GM11168 (cell line): ENCODE data around the gene FREM2.

Experiments
- in situ Hi-C: fragments of 300-500 bp; cut with MboI; formaldehyde crosslinking; loops from one replicate; pipeline ENCODE4 v1.12.0; 2022; ENCODE audit warnings: low sequenced_read_pairs; ENCODE audit not compliant: unreplicated experiment

FREM2 gene

GRCh38 chr13:38686577-38687245 is at the start of gene FREM2:
FREM2 (plus strand) TSS chr13:38687077; CDS start chr13:38687345, 268 bp downstream.
- in situ Hi-C loops, result no loop called here

GRCh38 chr13:38637576-38637975 is 49.3 kb upstream of the FREM2 start:
- in situ Hi-C loops, result no loop called here

- in situ Hi-C loops, result no loop called here
Observed at GRCh38 chr13:38641164-38641948, 45.5 kb upstream of the FREM2 start.

GRCh38 chr13:38647312-38647711 is 39.6 kb upstream of the FREM2 start:
- in situ Hi-C loops, result no loop called here

GRCh38 chr13:38648912-38649311 is 38.0 kb upstream of the FREM2 start:
- in situ Hi-C loops, result no loop called here

GRCh38 chr13:38656699-38657098 is 30.2 kb upstream of the FREM2 start:
- in situ Hi-C loops, result no loop called here

GRCh38 chr13:38657191-38657590 is 29.7 kb upstream of the FREM2 start:
- in situ Hi-C loops, result no loop called here

GRCh38 chr13:38658906-38659305 is 28.0 kb upstream of the FREM2 start:
- in situ Hi-C loops, result no loop called here

- in situ Hi-C loops, result no loop called here
Observed at GRCh38 chr13:38661010-38661675, 25.7 kb upstream of the FREM2 start.

GRCh38 chr13:38662362-38662761 is 24.5 kb upstream of the FREM2 start:
- in situ Hi-C loops, result no loop called here

GRCh38 chr13:38664906-38665305 is 22.0 kb upstream of the FREM2 start:
- in situ Hi-C loops, result no loop called here

GRCh38 chr13:38667526-38668109 is 19.3 kb upstream of the FREM2 start:
- in situ Hi-C loops, result no loop called here

- in situ Hi-C loops, result no loop called here
Observed at GRCh38 chr13:38669234-38669964, 17.5 kb upstream of the FREM2 start.

GRCh38 chr13:38670627-38671026 is 16.2 kb upstream of the FREM2 start:
- in situ Hi-C loops, result no loop called here

- in situ Hi-C loops, result no loop called here
Observed at GRCh38 chr13:38671980-38672379, 14.9 kb upstream of the FREM2 start.

GRCh38 chr13:38674208-38674607 is 12.7 kb upstream of the FREM2 start:
- in situ Hi-C loops, result no loop called here

- in situ Hi-C loops, result no loop called here
Observed at GRCh38 chr13:38680912-38681311, 6.0 kb upstream of the FREM2 start.

GRCh38 chr13:38684714-38685113 is 2.2 kb upstream of the FREM2 start:
- in situ Hi-C loops, result no loop called here

- in situ Hi-C loops, result no loop called here
Observed at GRCh38 chr13:38685431-38685830, 1.4 kb upstream of the FREM2 start.

- in situ Hi-C loops, result no loop called here
Observed at GRCh38 chr13:38685974-38686576, 802 bp upstream of the FREM2 start.
